GM10266 (cell line): ENCODE results near the gene C1QTNF4.
A peak's percentile ranks its signal among the peaks of the same experiment; 100 is the strongest.

Experiments
- DNase-seq: peaks from one replicate; pipeline ENCODE4 v3.0.0; 2012; ENCODE audit errors: extremely low spot score
- CTCF ChIP-seq: IDR thresholded peaks from 2 replicates; pipeline ENCODE4 v1.5.1; 2012; ENCODE audit warnings: mild to moderate bottlenecking, low read depth; ENCODE audit not compliant: control insufficient read depth, insufficient read depth; ENCODE audit errors: missing control alignments

Gene C1QTNF4

GRCh38 chr11:47587039-47587716, 7.0 kb downstream of the C1QTNF4 start:
- no peak for DNase-seq
- TF ChIP-seq CTCF, result no peak

- no peak for TF ChIP-seq CTCF
- no peak for DNase-seq
These were observed 7.9 kb downstream of the C1QTNF4 start, which contains the start of gene FAM180B for GRCh38 chr11:47586098-47586855. FAM180B (plus strand) TSS chr11:47586678; CDS start chr11:47586769, 91 bp downstream.

- no peak for TF ChIP-seq CTCF
These were observed 10.4 kb downstream of the C1QTNF4 start for GRCh38 chr11:47583844-47584243.

GRCh38 chr11:47578524-47579494, 15.4 kb downstream of the C1QTNF4 start, which contains the start of the genes KBTBD4 and NDUFS3:
KBTBD4 (minus strand) TSS chr11:47578970; CDS start chr11:47578951, 19 bp downstream.
NDUFS3 (plus strand) TSS chr11:47579074; CDS start chr11:47579092, 18 bp downstream.
- peak; percentile 89 for DNase-seq
- TF ChIP-seq CTCF, result no peak

More at GRCh38 chr11:47583844-47584243, 10.4 kb downstream of the C1QTNF4 start:
- no peak for DNase-seq

GRCh38 chr11:47577460-47578041, 16.7 kb downstream of the C1QTNF4 start:
- no peak for DNase-seq
- TF ChIP-seq CTCF, result no peak

GRCh38 chr11:47573321-47573720, 20.9 kb downstream of the C1QTNF4 start:
- DNase-seq, result no peak

More at GRCh38 chr11:47573321-47573720, 20.9 kb downstream of the C1QTNF4 start:
- no peak for TF ChIP-seq CTCF
